ENCODE results near the gene HECTD2. TPM values are rescaled to one million over a fixed set of nuclear protein-coding genes. Genes with fewer than 3 reads are reported as not detected.

Gene HECTD2
- total RNA-seq, 1 experiment from 2014 or later: 8.1 TPM

DNA sequence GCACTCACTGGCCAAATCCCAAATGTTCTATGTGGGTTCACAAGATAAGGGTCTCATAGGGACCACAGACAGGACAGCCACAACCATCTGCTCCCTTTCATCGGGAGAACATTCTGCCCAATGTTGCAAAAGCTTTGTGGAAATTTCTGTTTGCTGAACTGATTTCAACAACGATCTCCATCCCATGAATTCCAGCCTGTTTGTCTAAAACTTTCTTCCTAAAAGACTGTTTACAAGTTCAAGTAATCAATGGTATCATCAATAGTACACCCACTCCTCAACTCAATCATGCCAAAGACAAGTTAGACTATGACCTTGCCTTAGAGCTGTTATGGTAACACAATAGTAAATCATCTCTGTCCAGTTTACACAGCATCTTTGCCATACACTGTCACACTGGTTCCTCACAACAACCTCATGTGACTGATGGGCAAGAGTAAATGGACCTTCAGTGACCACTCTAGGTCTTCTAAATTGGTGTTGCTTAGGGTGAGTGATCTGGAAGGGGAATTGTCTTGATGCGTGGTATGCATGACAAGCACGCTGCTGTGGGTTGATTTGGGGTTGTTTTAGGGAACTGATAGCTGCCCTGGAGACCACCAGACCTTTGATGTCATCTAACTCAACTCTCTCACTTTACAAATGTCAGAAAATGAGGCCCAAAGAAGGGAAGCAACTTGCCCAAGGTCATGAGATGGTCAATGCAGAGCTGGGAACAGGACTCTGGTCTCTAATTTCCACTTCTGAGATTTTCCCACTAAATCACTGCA lies 127.7 kb downstream of the HECTD2 start:
- no peak for DNase-seq (ENCODE audit: low read depth)

DNA sequence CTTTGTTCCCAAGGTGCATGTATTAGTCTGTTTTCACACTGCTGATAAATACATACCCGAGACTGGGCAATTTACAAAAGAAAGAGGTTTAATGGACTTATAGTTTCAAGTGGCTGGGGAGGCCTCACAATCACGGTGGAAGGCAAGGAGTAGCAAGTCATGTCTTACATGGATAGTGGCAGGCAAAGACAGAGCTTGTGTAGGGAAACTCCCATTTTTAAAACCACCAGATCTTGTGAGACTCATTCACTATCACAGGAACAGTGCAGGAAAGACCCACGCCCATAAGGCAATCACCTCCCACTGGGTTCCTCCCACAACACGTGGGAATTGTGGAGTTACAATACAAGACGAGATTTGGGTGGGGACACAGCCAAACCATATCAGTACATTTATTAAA lies 129.8 kb downstream of the HECTD2 start:
- no peak for DNase-seq (ENCODE audit: low read depth)

DNA sequence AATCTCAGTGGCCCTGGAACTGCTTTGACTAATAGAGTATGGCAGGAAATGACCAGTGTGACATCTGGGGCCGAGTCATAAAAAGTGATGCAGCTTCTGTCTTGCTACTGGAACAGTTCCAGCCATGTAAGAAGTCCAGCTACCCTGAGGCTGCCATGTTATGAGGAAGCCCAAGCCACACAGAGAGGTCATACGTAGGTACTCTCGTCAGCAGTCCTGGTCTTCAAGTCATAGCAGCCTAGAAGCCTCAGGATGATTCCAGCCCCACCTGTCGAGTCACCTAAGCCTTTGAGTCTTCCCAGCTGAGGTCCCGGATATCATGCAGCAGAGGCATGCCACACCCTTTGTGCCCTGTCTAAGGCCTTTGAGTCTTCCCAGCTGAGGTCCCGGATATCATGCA lies 130.6 kb downstream of the HECTD2 start:
- peak; percentile 90 for DNase-seq (ENCODE audit: low read depth)

DNA sequence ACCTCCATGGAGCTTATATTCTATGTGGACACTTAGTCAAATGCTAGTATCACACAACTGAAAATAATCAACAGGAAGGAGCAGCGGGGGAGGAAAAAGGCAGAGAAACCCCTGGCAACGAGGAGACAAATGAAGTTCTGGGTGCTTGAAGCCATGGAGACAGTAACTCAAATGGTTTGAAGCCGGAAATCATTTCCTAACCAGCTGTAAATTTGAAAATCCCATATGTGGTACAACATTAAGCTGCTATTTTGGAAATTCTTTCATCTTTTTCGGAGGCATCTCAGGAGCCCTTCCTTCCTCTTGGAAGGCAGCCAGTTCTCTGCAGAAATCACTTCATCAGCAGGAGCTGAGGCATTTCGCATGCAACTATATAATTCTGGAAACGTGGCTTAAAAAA lies 131.3 kb downstream of the HECTD2 start:
- no peak for DNase-seq (ENCODE audit: low read depth)

DNA sequence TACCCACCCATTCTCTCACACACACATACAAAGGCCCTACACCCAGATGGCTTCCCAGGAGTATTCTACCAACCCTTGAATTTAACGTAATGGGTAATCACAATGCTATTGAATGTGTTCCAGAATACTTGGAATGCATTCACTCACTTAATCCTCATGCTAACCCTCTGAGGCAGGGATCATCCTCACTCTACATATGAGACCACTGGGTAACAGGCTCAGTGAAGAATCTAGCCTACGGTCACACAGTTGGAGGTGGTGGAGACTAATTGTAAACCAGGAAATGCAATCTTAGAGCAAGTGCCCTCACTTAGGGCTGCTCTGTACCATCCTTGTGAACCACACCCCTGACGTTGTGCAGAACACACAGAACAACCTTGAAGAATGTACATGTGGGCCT lies 135.2 kb downstream of the HECTD2 start:
- no peak for DNase-seq (ENCODE audit: low read depth)

DNA sequence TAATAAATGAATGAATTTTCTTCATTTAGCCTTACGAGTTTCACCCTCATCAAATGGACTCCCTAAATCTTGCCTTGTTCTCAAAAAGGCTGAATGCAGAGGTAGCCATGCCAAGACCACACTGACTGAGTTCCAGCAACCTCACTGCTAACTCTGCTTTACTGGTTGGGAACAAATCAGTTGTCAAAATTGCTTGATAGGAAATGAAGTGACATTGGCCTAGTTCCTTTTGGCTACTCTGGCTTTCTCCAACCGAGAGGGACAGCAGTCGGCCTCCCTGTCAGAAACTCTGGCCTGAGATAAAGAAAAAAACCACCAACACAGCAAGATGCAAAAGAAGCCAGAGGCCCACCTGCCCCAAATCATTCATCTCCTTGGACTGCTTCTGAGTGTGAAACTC lies 135.7 kb downstream of the HECTD2 start:
- no peak for DNase-seq (ENCODE audit: low read depth)

DNA sequence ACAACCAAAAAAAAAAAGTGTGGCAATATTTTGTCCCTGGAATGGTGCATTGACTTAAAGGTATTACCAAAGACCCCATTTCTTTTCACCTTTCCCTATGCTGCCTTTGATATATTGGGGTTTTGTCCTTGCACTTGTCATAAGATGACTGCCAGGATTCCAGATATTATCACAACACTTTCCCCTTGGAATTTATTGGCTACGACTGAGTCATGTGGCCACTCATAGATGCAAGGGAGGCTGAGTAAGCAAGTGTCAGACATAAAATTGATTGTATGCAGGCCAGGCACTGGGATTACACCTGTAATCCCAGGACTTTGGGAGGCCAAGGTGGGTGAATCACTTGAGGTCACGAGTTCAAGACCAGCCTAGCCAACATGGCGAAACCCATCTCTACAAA lies 139.1 kb downstream of the HECTD2 start:
- peak; percentile 59 for DNase-seq (ENCODE audit: low read depth)

DNA sequence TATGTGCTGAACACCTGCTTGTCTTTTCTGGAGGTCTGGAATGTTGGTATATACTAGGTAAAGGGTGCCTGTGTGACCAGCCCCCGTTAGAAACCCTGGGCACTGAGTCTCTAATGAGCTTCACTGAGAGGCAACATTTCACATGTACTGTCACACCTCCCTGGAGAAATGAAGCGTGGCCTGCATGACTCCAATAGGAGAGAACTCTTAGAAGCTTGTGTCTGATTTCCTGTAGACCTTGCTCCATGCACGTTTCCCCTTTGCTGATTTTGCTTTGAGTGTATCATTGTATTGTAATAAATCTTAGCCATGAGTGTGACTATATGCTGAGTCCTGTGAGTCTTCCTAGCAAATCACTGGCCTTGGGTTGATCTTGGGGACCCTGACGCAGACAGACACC lies 139.9 kb downstream of the HECTD2 start:
- no peak for DNase-seq (ENCODE audit: low read depth)

DNA sequence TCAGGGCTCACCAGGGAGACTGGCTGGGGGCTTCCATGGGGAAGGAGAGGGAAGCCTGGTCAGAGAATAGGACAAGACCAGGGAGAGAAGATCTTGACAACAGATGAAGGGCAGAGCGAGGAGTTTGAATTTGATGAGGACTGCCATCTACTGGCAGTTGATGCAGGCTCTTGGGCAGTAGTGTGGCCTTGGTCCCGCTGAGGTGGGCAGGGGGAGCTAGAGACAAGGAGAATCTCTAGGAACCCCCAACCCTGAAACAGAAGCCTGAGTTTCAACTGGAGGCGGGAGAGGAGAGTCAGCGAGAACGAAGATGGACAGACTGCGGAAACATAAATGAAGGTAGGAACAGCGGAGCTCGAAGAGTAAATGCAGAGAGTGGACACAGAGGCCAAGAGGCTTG lies 141.7 kb downstream of the HECTD2 start:
- peak; percentile 60 for DNase-seq (ENCODE audit: low read depth)

DNA sequence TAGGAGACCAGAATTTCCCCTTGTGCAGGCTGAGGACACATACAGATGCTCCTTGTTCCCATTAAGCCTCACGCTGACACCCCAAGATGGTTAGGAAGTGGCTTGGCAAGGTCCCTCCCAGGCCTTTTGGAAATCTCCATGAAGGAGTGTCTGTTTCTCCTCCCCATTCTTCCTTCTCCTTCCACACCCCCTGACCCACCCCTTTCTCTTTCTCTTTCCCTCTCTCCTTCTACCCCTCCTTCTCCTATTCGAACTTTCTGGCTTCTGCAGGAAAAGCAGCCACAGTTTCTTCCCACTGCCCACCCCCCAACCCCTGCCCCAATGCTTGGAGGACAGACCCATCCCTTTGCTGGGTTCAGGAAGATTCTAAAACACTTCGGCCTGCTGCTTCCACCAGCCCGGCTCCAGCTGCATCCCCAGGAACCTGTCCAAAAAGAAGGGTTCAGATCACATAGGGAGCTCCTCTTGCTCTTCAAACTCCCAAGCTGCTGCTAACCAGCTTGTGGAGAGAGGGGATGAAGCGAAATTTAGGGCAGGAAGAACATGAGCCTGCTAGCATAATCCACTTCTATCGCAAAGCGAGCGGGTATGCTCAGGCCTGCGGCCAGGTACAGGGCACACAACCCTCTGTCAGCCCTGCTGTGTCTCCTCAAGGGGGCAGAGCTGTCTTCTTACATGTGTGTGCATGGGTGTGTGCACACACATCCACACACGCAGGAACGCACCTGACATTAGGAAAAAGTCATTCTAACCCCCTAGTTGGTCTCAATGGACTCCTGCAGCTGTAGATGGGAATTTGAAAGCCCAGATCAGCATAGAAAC lies 142.3 kb downstream of the HECTD2 start:
- peak; percentile 37 for DNase-seq (ENCODE audit: low read depth)

DNA sequence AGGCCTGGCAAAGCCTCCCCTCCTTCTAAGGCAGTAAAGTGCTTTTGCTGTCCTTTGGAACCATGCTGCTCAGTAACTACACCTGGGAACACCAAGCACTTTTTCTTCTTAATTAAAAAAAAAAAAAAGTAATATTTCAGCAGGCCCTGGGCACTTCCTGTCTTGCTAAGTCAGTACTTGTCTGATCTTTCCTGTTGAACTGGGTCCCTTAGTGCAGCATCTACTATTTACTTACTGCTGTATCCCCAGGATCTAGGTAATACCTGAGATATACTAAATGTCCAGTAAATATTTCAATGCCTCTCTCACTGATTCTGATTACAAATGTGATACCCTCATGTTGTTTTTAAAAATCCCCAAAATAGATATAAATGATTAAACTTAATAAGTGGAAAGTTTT lies 145.3 kb downstream of the HECTD2 start:
- no peak for DNase-seq (ENCODE audit: low read depth)

DNA sequence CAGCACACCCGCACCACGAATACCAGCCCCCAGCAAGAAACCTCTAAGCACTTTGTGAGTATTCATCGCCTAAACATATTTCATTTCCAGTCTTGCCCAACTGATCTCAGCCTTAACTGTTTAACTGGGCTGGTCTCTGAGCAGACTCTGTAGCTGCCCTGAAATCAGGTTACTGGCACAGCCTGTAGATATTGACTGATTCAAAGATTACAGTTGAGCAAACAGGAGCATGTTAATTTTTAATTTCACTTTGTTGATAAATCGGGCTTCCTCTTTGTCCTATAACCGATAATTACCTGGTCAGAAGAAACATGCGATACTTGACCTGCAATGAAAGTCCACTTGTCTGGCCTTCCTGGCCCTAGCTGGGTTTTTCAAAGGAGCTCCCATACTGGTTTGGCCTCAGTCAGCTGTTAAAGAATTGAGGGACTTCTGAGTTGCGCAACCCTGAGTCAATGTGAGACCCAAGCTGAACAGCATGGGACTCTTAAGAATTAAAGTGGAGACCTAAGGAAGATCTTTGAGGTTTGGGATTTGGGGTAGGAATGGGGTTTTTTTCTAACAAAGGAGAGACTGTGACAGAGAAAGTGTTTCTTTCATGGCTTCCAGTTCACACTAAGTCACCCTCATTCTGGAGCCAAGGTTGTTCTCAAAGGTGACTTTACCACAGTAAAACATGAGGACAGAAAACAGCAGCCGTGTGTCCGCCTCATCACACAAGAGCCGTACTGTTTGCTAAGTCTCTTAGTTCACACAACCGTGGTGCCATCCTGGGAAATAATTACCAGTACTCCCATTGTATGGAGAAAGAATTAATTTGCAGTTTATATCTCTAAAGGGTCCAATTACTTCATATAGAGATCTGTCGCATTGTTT lies 146.8 kb downstream of the HECTD2 start:
- no peak for DNase-seq (ENCODE audit: low read depth)

DNA sequence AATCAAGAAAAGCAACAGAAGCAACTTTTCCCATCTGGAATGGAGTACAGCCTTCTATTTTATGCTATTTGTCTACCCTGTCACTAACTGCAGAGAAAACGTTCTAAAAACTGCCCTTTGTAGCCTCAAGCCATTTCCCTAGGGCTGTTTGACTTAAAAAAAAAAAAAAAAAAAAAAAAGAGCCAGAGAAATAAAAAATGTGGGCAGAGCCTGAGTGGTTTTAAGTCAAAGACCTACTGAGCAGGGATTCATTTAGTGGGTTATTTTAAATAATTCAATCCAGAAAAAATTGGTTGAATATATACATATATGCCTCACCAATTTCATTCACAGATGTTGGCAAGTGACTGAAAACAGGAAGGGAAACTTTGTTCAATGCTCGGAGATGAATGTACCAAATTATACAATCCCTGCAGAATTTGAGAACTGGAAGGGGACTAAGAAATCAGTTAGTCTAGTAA lies 147.5 kb downstream of the HECTD2 start:
- DNase-seq (ENCODE audit: low read depth): no peak

DNA sequence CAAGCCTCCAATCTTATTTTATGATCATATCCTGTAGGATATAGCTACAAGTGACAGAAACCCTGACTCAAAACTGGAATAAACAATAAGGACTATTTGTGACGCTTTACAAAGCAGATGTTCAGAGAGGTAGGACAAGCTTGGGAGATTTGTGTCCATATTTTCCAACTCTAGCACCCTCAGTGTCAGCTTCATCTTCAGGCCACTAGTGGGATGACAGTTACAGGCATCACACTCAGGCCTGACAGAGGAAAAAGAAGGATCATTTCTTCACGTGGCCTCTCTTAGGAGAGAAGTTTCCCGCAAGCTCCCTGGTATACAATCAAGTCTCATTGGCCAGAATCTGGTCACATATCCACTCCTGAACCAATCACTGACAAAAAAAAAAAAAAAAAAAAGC lies 148.3 kb downstream of the HECTD2 start:
- DNase-seq (ENCODE audit: low read depth): no peak

DNA sequence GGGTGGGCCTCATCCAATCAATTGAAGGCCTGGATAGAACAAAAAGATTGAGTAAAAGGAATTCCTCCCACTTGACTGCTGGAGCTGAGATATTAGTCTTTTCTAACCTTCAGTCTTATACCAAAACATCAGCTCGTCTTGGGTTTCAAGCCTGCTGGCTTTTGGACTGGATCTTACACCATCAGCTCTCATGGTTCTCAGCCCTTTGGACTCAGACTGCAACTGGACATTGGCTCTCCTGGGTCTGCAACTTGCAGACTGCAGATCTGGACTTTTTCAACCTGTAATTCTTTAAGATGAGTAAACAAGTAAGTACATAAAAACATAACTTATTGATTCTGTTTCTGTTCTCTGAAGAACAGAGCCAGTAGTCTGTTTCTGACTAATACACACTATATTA lies 149.0 kb downstream of the HECTD2 start:
- no peak for DNase-seq (ENCODE audit: low read depth)

DNA sequence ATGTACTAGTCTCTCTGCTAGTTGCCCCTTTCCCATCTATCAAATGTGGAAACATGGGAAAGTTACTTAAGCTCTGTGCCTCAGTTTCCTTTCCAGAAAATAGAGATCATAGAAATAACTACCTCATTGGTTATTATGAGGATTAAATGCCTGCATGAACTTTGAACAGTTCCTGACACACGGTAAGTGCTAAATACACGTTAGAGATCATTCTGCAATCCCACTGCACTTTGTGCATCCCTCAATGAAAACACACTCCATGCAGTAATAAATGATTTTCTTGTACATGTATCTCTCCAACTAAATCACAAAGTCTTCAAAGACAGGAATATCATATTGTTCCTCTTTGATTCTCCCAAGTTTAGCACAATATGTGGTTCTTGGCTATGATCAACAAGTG lies 149.6 kb downstream of the HECTD2 start:
- no peak for DNase-seq (ENCODE audit: low read depth)

DNA sequence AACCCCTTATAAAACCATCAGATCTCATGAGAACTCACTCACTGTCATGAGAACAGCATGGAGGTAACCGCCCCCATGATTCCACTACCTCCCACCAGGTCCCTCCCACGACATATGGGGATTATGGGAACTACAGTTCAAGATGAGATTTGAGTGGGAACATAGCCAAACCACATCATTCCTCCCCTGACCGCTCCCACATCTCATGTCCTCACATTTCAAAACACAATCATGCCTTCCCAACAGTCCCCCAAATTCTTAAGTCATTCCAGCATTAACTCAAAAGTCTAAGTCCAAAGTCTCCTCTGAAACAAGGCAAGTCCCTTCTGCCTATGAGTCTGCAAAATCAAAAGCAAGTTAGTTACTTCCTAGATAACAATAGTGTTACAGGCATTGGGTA lies 150.7 kb downstream of the HECTD2 start:
- peak; percentile 66 for DNase-seq (ENCODE audit: low read depth)

DNA sequence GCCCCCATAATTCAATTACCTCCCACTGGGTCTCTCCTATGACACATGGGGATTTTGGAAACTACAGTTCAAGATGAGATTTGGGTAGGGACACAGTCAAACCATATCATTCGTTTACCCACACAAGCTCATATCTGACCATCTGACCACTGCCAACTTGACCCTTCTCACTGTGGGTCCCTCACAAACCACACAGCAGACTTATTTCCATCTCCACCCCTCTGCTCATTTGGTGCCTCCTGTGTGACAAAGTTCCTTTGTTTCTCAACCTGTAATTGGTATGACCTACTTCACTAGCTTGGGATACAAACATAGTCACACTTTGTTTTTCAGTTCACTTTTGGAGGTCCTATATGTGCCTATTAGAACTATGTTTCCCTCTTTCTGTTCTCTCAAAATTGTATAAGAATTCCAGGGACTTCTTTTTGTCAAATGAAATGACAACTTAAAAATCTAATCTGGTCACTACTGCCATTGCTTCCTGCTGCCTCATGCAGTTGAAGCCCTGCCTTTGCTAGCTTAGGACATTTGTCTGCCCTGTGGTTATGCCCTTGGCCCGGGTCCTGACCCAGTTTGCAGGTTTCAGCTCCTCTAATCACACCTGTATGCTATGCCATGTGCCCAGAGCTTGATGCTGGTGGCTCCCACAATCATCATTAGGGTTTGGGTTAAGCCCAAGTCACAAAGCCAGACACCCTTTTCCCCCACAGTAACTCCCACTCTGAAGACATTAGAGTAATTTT lies 152.9 kb downstream of the HECTD2 start:
- DNase-seq (ENCODE audit: low read depth): no peak

DNA sequence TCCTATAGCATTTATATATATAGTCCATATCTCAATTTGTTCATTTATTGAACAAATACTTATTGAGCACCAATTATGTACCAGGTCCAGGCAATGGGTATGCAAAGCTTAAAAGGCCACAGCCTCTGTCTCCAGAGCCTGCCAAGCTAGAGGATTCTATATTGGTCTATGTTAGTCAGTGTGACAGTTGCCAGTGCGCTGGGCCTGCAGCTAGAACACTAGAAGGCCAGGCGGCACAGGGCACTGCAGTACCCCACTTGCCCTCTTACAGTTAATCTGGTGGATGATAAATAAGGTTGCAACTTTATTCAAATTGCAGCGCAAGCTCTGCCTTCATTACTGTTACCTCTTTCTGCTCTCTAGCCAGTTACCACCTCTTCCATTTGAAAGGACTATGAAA lies 153.9 kb downstream of the HECTD2 start:
- no peak for DNase-seq (ENCODE audit: low read depth)

All from M059J (cell line).